ENCODE measurements around the gene S100A7A. TPM values are rescaled to one million over a fixed set of nuclear protein-coding genes. Genes with fewer than 3 reads are reported as not detected.

Gene S100A7A
- total RNA-seq, 1 experiment from 2014 or later: not detected

DNA sequence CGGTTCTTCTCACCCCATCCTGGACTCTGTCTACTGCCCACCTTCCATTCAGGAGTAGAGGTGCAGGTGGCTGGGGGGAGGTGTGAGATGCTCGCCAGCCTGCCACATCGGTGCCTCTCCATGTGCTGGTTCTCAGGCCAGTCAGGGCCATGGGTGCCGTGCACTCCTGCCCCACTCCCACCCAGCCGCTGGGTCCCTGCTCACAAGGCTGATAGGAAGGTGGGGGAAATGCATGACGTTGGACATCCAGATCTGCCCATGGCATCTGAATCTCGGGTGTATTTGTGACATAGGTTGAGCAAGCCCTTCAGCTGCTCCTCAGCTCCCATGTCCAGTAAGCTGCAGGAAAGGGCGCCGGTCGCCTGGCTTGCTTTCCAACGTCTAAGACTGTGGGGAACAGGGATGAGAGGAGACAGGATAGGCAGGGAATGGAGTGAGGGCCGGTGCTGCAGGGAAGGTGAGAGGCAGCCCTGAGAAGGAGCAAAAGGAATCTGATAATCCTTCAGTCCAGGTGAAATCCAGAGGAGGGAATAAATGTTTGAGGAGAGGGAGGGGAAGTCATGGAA lies 11.8 kb downstream of the S100A7A start:
- Histone ChIP-seq H3K4me3 (ENCODE audit: insufficient read depth, low read depth, low read length) (no peak overlapping the region), H3K27me3 (ENCODE audit: control insufficient read depth, insufficient read depth, low read length) (no peaks in the 10 kb centered on the region), H3K36me3 (replicated peaks; ENCODE audit: control insufficient read depth, insufficient read depth, low read length) (no peaks in the 10 kb centered on the region)
- DNase-seq: no peak

DNA sequence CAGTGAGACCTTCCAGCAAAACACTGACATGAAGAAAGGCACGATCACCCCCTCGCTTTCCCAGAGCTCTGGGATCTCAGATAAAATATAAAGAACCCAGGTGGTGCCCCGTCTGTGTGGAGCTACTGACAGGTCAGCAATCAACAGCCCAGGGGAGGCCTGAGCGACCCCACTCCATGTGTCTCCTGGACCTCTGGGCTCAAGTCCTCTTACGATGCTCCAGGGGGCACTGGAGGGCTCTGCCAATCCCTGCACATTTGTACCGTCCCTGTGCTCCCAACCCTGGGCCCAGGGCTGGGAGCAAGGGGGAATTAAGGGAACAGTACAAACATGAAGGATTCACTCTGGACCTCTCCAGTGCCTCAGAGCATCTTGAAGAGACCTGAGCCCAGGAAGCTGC lies 12.5 kb downstream of the S100A7A start:
- H3K4me3 ChIP-seq (ENCODE audit: insufficient read depth, low read depth, low read length): no peak overlapping the region
- no peaks in the 10 kb centered on the region for H3K36me3 ChIP-seq (replicated peaks; ENCODE audit: control insufficient read depth, insufficient read depth, low read length)
- peak; percentile 67 for DNase-seq
- no peaks in the 10 kb centered on the region for H3K27me3 ChIP-seq (ENCODE audit: control insufficient read depth, insufficient read depth, low read length)

DNA sequence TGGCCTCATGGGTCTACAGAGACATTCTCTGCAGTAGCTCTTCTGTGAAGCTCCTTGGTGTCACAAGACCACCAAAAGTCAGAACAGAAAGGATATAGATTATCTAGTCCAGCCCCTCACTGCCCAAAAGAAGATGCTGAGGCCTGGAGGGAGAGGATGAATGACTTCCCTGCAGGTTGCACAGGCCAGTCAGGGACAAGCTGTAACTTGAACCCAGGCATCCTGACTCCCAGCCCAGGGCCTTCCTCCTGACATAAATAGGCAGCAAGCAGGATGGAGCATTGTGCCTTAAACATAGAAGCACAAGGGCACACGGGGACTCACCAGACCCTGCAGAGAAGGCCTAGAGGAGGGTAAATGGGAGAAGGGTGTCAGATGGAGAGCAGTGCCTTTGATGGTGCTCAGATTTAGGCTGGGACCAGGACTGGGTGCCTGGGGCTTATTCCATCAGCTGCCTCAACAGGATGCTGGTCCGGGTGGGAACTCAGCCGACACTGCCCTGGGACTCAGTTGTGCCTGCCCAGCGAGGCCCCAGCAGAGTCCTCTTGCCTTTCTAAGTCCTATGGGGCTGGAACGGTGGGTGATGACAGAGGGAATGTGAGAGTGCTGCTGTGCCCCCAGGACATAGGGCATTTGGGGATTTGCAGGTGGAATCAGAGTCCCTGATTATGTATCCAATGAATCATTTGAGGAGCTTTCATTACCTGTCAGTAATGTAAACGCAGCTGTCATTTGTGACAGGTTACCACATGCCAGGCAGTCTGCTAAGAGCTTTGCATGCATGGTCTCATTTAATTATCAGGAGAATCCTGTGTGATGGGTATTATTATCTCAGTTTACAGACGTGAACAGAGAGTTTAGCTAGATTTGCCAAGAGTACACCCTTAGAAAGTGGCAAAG lies 13.2 kb downstream of the S100A7A start:
- Histone ChIP-seq H3K27me3 (ENCODE audit: control insufficient read depth, insufficient read depth, low read length) (no peaks in the 10 kb centered on the region), H3K4me3 (ENCODE audit: insufficient read depth, low read depth, low read length) (no peak overlapping the region), H3K36me3 (replicated peaks; ENCODE audit: control insufficient read depth, insufficient read depth, low read length) (no peaks in the 10 kb centered on the region)
- no peak for DNase-seq

DNA sequence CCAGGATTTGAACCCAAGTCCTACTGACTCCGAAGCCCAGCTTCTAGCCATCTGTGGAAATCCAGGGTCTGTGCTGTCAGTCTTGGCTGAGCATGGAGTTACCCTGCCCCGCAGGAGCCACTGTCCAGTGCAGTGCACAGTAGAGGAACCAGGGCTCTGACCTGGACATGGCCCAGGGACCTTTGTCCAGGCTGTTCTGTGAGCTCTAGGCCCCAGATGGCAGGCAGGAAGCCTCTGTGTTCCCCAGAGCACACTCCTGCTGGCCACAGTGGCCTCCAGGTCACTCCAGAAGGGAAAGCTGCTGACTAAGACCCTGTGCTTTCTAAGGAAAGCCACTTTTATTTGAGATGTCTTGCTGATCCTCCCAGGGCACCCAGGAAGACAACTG lies 13.8 kb downstream of the S100A7A start:
- no peak overlapping the region for H3K4me3 ChIP-seq (ENCODE audit: insufficient read depth, low read depth, low read length)
- no peaks in the 10 kb centered on the region for H3K27me3 ChIP-seq (ENCODE audit: control insufficient read depth, insufficient read depth, low read length)
- no peak for DNase-seq
- no peaks in the 10 kb centered on the region for H3K36me3 ChIP-seq (replicated peaks; ENCODE audit: control insufficient read depth, insufficient read depth, low read length)

DNA sequence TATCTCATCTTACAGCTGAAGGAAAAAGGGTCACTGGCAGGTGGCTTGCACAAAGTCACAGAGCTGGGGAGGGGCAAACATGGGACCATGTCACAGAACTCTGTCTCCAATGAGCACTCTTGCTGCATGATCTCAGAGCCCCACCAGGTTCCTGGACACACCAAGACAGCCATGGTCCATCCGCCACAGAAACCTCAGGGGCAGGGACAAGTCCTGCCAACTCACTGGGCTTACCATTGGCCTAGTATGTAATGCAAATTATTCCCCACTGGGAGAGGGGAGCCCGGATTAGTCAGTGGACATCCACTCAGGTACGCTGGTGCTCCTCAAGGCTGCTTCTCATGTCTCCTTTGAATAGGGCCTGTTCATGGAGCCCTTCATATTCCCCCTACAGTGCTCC lies 14.2 kb downstream of the S100A7A start:
- Histone ChIP-seq H3K36me3 (replicated peaks; ENCODE audit: control insufficient read depth, insufficient read depth, low read length) (no peaks in the 10 kb centered on the region), H3K27me3 (ENCODE audit: control insufficient read depth, insufficient read depth, low read length) (no peaks in the 10 kb centered on the region), H3K4me3 (ENCODE audit: insufficient read depth, low read depth, low read length) (no peak overlapping the region)
- DNase-seq: no peak

DNA sequence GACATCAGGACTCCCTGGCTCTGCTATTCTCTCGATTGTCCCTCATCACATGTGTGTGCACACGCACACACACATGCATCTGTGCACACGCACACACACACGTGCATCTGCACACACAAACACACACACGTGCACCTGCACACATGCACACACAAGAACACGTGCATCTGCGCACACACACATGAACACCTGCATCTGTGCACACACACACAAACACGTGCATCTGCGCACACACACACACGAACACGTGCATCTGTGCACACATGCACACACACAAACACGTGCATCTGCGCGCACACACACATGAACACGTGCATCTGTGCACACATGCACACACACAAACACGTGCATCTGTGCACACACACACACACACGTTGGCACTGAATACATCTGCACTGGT lies 14.7 kb downstream of the S100A7A start:
- H3K4me3 ChIP-seq (ENCODE audit: insufficient read depth, low read depth, low read length): no peak overlapping the region
- no peak for DNase-seq
- no peaks in the 10 kb centered on the region for H3K36me3 ChIP-seq (replicated peaks; ENCODE audit: control insufficient read depth, insufficient read depth, low read length)
- H3K27me3 ChIP-seq (ENCODE audit: control insufficient read depth, insufficient read depth, low read length): no peaks in the 10 kb centered on the region

DNA sequence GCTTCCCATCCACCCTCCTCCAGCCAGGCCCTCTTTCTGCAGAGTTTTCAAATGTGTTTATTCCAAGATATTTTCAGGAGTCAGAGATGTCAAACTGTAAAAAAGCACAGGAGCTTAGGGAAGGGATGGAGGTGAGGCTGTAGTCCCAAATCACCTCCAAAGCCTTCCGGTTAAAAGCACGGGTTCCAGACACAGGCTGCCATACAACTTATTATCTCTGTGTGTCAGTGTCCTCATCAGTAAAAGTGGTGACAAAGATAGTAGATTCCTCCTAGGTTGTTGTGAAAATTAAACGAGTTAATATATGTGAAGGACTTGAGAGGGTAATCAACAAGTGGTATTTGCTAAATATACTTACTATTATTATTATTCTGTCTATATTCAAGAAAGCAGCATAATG lies 15.1 kb downstream of the S100A7A start:
- no peaks in the 10 kb centered on the region for H3K27me3 ChIP-seq (ENCODE audit: control insufficient read depth, insufficient read depth, low read length)
- DNase-seq: no peak

DNA sequence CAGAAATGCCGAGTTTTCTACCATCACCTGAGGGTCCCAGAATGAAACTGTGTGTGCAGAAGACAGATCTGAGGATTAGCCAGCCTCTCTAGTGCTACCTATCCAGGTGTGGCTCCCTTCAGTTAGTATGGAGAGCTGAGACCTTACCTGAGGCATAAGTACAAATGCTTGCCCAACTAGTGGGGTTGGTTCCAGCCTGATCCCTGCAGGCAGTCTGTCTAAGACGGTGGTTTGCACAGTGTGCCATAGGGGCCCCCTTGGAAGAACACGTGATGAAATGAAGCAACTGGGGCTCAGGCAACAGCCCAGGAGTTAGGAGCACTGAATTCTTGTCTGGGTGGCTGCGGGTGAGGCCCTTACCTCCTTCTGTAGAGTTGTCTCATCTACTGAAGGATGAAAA lies 15.6 kb downstream of the S100A7A start:
- no peak overlapping the region for H3K4me3 ChIP-seq (ENCODE audit: insufficient read depth, low read depth, low read length)
- H3K27me3 ChIP-seq (ENCODE audit: control insufficient read depth, insufficient read depth, low read length): no peaks in the 10 kb centered on the region
- no peak for DNase-seq
- H3K36me3 ChIP-seq (replicated peaks; ENCODE audit: control insufficient read depth, insufficient read depth, low read length): no peaks in the 10 kb centered on the region

More for the DNA sequence above, 15.1 kb downstream of the S100A7A start:
- Histone ChIP-seq H3K36me3 (replicated peaks; ENCODE audit: control insufficient read depth, insufficient read depth, low read length) (no peaks in the 10 kb centered on the region), H3K4me3 (ENCODE audit: insufficient read depth, low read depth, low read length) (no peak overlapping the region)

DNA sequence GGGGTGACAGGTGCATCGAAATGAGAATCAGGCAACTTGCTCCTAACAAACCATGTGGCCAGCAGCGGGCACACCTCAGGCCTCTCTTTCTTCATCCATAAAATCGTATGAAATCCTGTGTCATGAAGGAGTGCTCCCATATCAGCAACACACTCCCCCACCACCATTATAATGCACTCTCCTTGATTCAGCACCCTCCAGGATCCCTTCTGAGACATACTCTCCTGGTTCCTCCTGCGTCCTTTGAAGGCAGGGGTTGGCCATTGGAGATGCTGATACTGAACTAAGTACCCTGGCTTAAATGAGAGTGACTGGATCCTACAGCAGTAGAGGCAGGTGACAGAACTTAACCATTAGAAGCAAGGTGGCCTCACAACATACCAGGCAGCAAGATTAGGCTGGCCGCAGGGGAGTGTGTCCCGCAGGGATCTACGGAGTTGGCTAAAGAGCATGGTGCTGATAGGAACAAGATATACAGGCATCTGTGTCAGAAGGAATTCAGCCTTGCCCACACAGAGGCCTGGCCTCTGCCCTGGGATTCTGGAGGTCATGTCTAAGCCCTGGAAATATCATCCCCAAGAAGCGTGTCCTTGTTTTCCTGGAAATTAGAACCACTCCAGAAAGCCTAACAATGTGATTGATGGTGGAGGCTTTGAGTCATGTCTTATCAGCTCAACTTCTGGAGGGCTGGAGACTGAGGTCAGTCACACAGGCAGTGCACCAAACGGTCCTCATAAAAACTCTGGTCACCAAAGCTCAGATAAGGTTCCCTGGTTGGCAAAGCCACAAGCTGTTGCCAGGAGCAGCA lies 16.8 kb downstream of the S100A7A start:
- no peak for DNase-seq
- no peaks in the 10 kb centered on the region for H3K36me3 ChIP-seq (replicated peaks; ENCODE audit: control insufficient read depth, insufficient read depth, low read length)
- H3K4me3 ChIP-seq (ENCODE audit: insufficient read depth, low read depth, low read length): no peak overlapping the region
- no peaks in the 10 kb centered on the region for H3K27me3 ChIP-seq (ENCODE audit: control insufficient read depth, insufficient read depth, low read length)

DNA sequence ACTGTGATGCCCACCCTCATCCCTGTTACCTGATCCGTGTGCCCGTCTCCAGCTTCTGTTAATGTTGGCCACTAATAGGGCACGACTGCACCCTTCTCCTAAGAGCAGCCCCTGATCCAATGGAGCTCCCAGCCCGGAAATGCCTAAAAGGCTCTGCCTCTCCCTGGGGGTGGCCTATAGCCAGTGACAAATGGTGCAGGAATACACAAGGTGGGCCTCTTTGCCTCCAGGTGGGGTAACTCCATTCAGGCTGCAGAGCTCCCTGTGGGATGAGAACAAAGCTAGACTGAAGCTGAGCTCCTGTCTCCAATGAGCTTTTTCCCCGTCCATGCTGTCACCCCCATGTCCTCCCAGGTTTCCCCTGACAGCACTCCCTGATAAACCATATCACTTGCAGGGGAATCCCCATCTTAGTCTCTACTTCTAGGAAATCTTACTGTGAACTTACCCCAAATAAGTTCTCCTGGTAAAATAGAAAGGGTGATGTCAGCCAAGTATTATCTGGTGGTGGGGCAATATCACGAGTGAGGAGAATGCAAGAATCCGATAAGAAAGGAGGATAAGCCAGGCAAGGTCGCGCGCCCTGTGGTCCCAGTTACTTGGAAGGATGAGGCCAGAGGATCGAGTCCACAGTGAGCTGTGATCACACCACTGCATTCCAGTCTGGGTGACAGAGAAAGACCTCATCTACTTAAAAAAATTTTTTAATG lies 18.6 kb downstream of the S100A7A start:
- Histone ChIP-seq H3K4me3 (ENCODE audit: insufficient read depth, low read depth, low read length) (no peak overlapping the region), H3K36me3 (replicated peaks; ENCODE audit: control insufficient read depth, insufficient read depth, low read length) (no peaks in the 10 kb centered on the region), H3K27me3 (ENCODE audit: control insufficient read depth, insufficient read depth, low read length) (no peaks in the 10 kb centered on the region)
- no peak for DNase-seq

DNA sequence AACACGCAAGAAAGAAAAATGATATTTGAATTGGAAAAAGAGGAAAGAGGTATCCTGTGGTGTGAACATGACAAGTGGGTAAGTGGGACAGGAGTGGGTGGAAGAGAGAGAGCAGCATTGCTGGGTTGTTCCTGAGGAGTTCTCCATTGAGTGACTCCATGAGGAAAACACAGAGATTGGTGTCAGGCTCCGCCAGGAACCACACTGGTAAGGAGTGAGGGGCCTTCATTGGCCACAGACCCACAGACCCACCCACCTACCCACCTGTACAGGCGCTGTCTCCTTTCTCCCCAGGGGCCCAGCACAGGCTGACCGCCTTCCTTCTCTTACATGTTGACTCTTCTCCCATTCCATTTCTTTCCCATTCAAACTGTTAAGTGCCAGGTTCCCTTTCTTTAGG lies 20.9 kb downstream of the S100A7A start:
- Histone ChIP-seq H3K27me3 (ENCODE audit: control insufficient read depth, insufficient read depth, low read length) (no peaks in the 10 kb centered on the region), H3K4me3 (ENCODE audit: insufficient read depth, low read depth, low read length) (no peak overlapping the region), H3K36me3 (replicated peaks; ENCODE audit: control insufficient read depth, insufficient read depth, low read length) (no peaks in the 10 kb centered on the region)
- no peak for DNase-seq

DNA sequence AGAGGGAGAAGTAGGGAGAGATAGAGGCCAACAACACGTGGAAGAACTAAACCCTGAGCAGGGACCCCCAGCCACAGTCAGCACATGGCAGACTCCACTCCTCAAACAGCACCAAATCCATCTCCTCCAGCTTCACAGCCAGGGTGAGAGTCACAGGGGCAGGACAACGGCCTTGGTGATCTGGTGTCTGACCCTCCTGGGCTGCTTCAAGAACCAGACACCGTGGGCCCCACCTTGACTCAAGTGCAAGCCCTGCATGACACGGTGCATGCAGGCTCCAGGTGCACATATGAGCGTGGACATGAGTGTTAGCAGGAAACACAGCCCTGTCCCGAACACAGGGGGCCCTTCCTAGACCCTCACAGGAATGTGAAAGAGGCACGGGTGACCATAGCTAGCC lies 22.3 kb downstream of the S100A7A start:
- DNase-seq: no peak
- H3K27me3 ChIP-seq (ENCODE audit: control insufficient read depth, insufficient read depth, low read length): no peaks in the 10 kb centered on the region
- H3K36me3 ChIP-seq (replicated peaks; ENCODE audit: control insufficient read depth, insufficient read depth, low read length): no peaks in the 10 kb centered on the region
- no peak overlapping the region for H3K4me3 ChIP-seq (ENCODE audit: insufficient read depth, low read depth, low read length)

DNA sequence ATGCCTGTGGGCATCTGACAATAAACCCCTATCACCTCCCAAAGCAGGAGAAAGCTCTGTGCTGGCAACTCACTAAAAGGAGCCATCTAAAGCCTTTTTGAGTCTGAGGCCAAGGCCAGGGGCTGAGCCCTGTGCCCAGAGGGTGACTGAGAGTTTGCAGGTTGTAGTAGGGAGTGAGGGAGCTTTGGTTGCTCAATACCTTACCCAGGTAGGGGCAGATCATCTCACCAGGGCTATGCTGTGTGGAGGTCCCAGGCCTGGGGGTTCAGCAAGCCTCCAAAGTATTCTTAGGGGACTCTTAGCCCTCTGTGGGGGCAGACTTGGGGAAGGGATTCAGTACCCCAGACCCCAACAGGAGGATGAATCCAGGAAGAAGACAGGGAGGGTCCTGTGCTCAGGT lies 23.0 kb downstream of the S100A7A start:
- no peak overlapping the region for H3K4me3 ChIP-seq (ENCODE audit: insufficient read depth, low read depth, low read length)
- no peak for DNase-seq
- no peaks in the 10 kb centered on the region for H3K36me3 ChIP-seq (replicated peaks; ENCODE audit: control insufficient read depth, insufficient read depth, low read length)
- H3K27me3 ChIP-seq (ENCODE audit: control insufficient read depth, insufficient read depth, low read length): no peaks in the 10 kb centered on the region

DNA sequence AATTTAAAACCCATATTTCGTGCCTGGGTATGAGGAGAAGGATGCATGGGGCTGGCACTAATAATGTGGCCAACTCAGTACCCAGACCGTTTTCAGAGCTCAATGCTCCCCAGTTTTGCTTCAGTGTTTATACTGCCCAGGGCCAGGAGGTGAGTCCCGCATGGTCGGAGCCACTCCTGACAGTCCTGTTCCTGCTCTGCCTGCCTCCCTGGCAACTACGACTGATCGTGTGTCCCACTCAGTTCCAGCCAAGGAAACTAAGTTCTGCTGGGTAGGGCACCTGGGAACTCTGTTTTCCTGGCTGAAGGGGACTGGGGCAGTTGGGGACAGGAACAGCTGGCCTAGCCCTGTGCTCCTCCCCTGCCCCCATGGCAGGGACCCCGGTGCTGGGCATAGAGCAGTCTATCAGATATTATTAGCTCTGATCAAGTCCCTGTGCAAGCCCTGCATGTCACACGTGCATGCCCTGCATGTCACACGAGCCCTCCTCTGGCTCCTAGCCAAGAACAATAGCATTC lies 25.0 kb downstream of the S100A7A start:
- Histone ChIP-seq H3K27me3 (ENCODE audit: control insufficient read depth, insufficient read depth, low read length) (no peaks in the 10 kb centered on the region), H3K4me3 (ENCODE audit: insufficient read depth, low read depth, low read length) (no peak overlapping the region), H3K36me3 (replicated peaks; ENCODE audit: control insufficient read depth, insufficient read depth, low read length) (no peaks in the 10 kb centered on the region)
- no peak for DNase-seq
